Hematopoietic multipotent progenitor cell treated with erythropoietin and hydrocortisone succinate and interleukin-3 and kit ligand, for 6 days (in vitro differentiated cells): ENCODE data around the gene SNX9.

Experiments
- DNase-seq: peaks from one replicate; pipeline ENCODE4 v3.0.0-alpha.2; 2015

Gene SNX9

GRCh38 chr6:157804448-157805327, 18.4 kb upstream of the SNX9 start:
- peak; percentile 11 for DNase-seq

- DNase-seq, result no peak
Observed at GRCh38 chr6:157806131-157806855, 16.8 kb upstream of the SNX9 start.

GRCh38 chr6:157806856-157807215, 16.2 kb upstream of the SNX9 start:
- DNase-seq, result no peak

- peak; percentile 64 for DNase-seq
Observed at GRCh38 chr6:157808405-157808950, 14.6 kb upstream of the SNX9 start.

- no peak for DNase-seq
Observed at GRCh38 chr6:157809613-157810012, 13.4 kb upstream of the SNX9 start.

GRCh38 chr6:157811137-157811475, 11.9 kb upstream of the SNX9 start:
- no peak for DNase-seq

- peak; percentile 76 for DNase-seq
Observed at GRCh38 chr6:157811476-157812173, 11.4 kb upstream of the SNX9 start.

- no peak for DNase-seq
Observed at GRCh38 chr6:157812425-157813171, 10.4 kb upstream of the SNX9 start.

GRCh38 chr6:157813191-157813590, 9.9 kb upstream of the SNX9 start:
- no peak for DNase-seq

GRCh38 chr6:157813750-157814455, 9.1 kb upstream of the SNX9 start:
- DNase-seq, result no peak

- no peak for DNase-seq
Observed at GRCh38 chr6:157814883-157815282, 8.2 kb upstream of the SNX9 start.

- DNase-seq, result peak; percentile 28
Observed at GRCh38 chr6:157821342-157822033, 1.6 kb upstream of the SNX9 start.

- DNase-seq, result peak; percentile 27
Observed at GRCh38 chr6:157822245-157823000, 623 bp upstream of the SNX9 start.

GRCh38 chr6:157823528-157824370, 703 bp downstream of the SNX9 start:
- peak; percentile 76 for DNase-seq

GRCh38 chr6:157825243-157825904, 2.3 kb downstream of the SNX9 start:
- peak; percentile 67 for DNase-seq

GRCh38 chr6:157830354-157831017, 7.4 kb downstream of the SNX9 start:
- no peak for DNase-seq

GRCh38 chr6:157831018-157831369, 7.9 kb downstream of the SNX9 start:
- no peak for DNase-seq

- DNase-seq, result no peak
Observed at GRCh38 chr6:157831424-157832249, 8.6 kb downstream of the SNX9 start.
